ENCODE results near the gene FAM107A. TPM values are rescaled to one million over a fixed set of nuclear protein-coding genes. Genes with fewer than 3 reads are reported as not detected.

The FAM107A gene
- total RNA-seq, 1 experiment from 2014 or later, result not detected

GRCh38 chr3:58573640-58574039, 3.6 kb downstream of the FAM107A start:
- CTCF ChIA-PET, result no interaction called here
- POLR2A ChIA-PET (ENCODE audit: low non-redundant PET), result no interaction called here
- no peaks in the 10 kb centered on the region for H3K9me3 ChIP-seq (ENCODE audit: low read depth, low read length, poor library complexity, severe bottlenecking)
- BruUV-seq (replicated peaks), result no TSS peak
- no peak for DNase-seq (ENCODE audit: low spot score)
- H3K36me3 ChIP-seq (ENCODE audit: insufficient read depth, low read length, poor library complexity, severe bottlenecking), result no peaks in the 10 kb centered on the region
- no peaks in the 10 kb centered on the region for H3K4me1 ChIP-seq (ENCODE audit: insufficient read depth, low read length, poor library complexity, severe bottlenecking)
- H3K27me3 ChIP-seq (replicated peaks; ENCODE audit: insufficient read depth, low read depth, low read length, poor library complexity), result no peaks in the 10 kb centered on the region
- TF ChIP-seq EZH2 (IDR thresholded peaks at IDR 0.05; ENCODE audit: borderline replicate concordance, low read depth, low read length, poor library complexity, severe bottlenecking), result no peak
- TF ChIP-seq CTCF (conservative IDR thresholded peaks at IDR 0.05; ENCODE audit: low read depth, low read length), result no peak
- intact Hi-C loops (cut with micrococcal nuclease; ENCODE audit: unreplicated experiment), result no loop called here
- no peak overlapping the region for H3K4me3 ChIP-seq (ENCODE audit: low read depth, low read length, poor library complexity, severe bottlenecking)
- H3K27ac ChIP-seq (ENCODE audit: low read depth, low read length, poor library complexity, severe bottlenecking), result no peak overlapping the region

GRCh38 chr3:58572634-58573230, 4.5 kb downstream of the FAM107A start:
- H3K4me1 ChIP-seq (ENCODE audit: insufficient read depth, low read length, poor library complexity, severe bottlenecking), result no peaks in the 10 kb centered on the region
- CTCF ChIA-PET, result interaction anchor here (0.6 kb wide), 1 partner anchor 43 kb away, joined by 8 read pairs; no protein-coding TSS in a partner anchor
- no peak for DNase-seq (ENCODE audit: low spot score)
- TF ChIP-seq CTCF (conservative IDR thresholded peaks at IDR 0.05; ENCODE audit: low read depth, low read length) (no peak), EZH2 (IDR thresholded peaks at IDR 0.05; ENCODE audit: borderline replicate concordance, low read depth, low read length, poor library complexity, severe bottlenecking) (no peak)
- intact Hi-C loops (cut with micrococcal nuclease; ENCODE audit: unreplicated experiment), result no loop called here
- H3K36me3 ChIP-seq (ENCODE audit: insufficient read depth, low read length, poor library complexity, severe bottlenecking), result no peaks in the 10 kb centered on the region
- no TSS peak for BruUV-seq (replicated peaks)
- POLR2A ChIA-PET (ENCODE audit: low non-redundant PET), result no interaction called here
- no peak overlapping the region for H3K4me3 ChIP-seq (ENCODE audit: low read depth, low read length, poor library complexity, severe bottlenecking)
- H3K27me3 ChIP-seq (replicated peaks; ENCODE audit: insufficient read depth, low read depth, low read length, poor library complexity), result no peaks in the 10 kb centered on the region
- H3K27ac ChIP-seq (ENCODE audit: low read depth, low read length, poor library complexity, severe bottlenecking), result no peak overlapping the region
- H3K9me3 ChIP-seq (ENCODE audit: low read depth, low read length, poor library complexity, severe bottlenecking), result no peaks in the 10 kb centered on the region

- Histone ChIP-seq H3K4me3 (ENCODE audit: low read depth, low read length, poor library complexity, severe bottlenecking) (no peak overlapping the region), H3K36me3 (ENCODE audit: insufficient read depth, low read length, poor library complexity, severe bottlenecking) (no peaks in the 10 kb centered on the region), H3K9me3 (ENCODE audit: low read depth, low read length, poor library complexity, severe bottlenecking) (no peaks in the 10 kb centered on the region), H3K27me3 (replicated peaks; ENCODE audit: insufficient read depth, low read depth, low read length, poor library complexity) (no peaks in the 10 kb centered on the region), H3K27ac (ENCODE audit: low read depth, low read length, poor library complexity, severe bottlenecking) (no peak overlapping the region), H3K4me1 (ENCODE audit: insufficient read depth, low read length, poor library complexity, severe bottlenecking) (no peaks in the 10 kb centered on the region)
- no peak for TF ChIP-seq CTCF (conservative IDR thresholded peaks at IDR 0.05; ENCODE audit: low read depth, low read length)
- no peak for TF ChIP-seq EZH2 (IDR thresholded peaks at IDR 0.05; ENCODE audit: borderline replicate concordance, low read depth, low read length, poor library complexity, severe bottlenecking)
- BruUV-seq (replicated peaks), result no TSS peak
- no peak for DNase-seq (ENCODE audit: low spot score)
- intact Hi-C loops (cut with micrococcal nuclease; ENCODE audit: unreplicated experiment), result no loop called here
- POLR2A ChIA-PET (ENCODE audit: low non-redundant PET), result no interaction called here
- CTCF ChIA-PET, result no interaction called here
These were observed 5.1 kb downstream of the FAM107A start for GRCh38 chr3:58572013-58572633.

Data from A673 (cell line).